ENCODE results near the gene TMPRSS5. TPM values are rescaled to one million over a fixed set of nuclear protein-coding genes. Genes with fewer than 3 reads are reported as not detected.

TMPRSS5 gene
- total and polyA plus RNA-seq, 2 of the 13 experiments (the other 11 are each of a cell fraction or from before 2014, with no cell fraction given): 0.40 to 0.96 TPM

DNA sequence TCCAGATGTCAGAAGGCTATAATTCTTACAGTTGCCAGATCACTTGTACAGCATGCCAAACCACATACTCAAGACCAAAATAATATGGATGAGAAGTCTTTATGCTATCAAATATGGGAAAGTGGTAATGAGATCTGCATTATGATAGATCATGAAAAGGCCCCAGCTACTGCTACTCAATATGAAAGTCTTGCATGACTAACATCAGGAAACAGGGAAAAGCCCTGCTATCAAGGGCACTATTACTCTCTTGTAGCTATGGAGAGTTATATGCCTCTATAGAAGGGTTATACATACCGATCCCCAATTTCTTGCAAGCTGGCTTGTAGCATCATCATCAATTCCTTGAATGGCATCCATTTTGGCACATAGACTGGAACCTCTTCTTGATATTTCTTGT is 30.2 kb upstream of the TMPRSS5 start:
- in situ Hi-C loops (cut with HindIII; ENCODE audit: extremely low pct_ligation_motif_present, low pct_unique_long_range_greater_than_20kb) (loop anchor here (25.0 kb wide), 1 partner anchor 199 kb away; no protein-coding TSS in a partner anchor), intact Hi-C loops (cut with micrococcal nuclease; ENCODE audit: unreplicated experiment) (no loop called here)
- ChIA-PET CTCF (ENCODE audit: low intra/inter-chr PET ratio, low total read pairs) (no interaction called here), POLR2A (no interaction called here)
- 100% methylated on average over 1 of the region's 1 CpG for WGBS (ENCODE audit: low lambda C conversion rate)
- ATAC-seq (no peak), DNase-seq (ENCODE audit: low spot score) (no peak), FAIRE-seq (no peak)
- H3K27ac ChIP-seq (ENCODE audit: extremely low read length, insufficient read depth, low read length): no peak overlapping the region
- BruUV-seq (replicated peaks): no TSS peak
- H3K27me3 ChIP-seq (ENCODE audit: control insufficient read depth in 1 of 2, insufficient read depth in 2 of 2, low read length in 2 of 2): no peaks in the 10 kb centered on the region
- no peaks in the 10 kb centered on the region for H3K79me2 ChIP-seq (ENCODE audit: insufficient read depth, low read length)
- no peak overlapping the region for H3K4me3 ChIP-seq (replicated peaks in 1 of 3; ENCODE audit: insufficient read depth in 1 of 3, low read depth in 2 of 3, low read length in 3 of 3)
- H3K9ac ChIP-seq (ENCODE audit: insufficient read depth, low read depth, low read length): no peak overlapping the region
- no peak for TF ChIP-seq ZFP90 (CRISPR knock-in tag; IDR thresholded peaks at IDR 0.05; ENCODE audit: borderline replicate concordance)
- H3K4me1 ChIP-seq (ENCODE audit: insufficient read depth, low read length): no peaks in the 10 kb centered on the region
- no peak overlapping the region for H2AFZ ChIP-seq (ENCODE audit: low read length)
- no peaks in the 10 kb centered on the region for H4K20me1 ChIP-seq (ENCODE audit: insufficient read depth, low read length)
- peaks cover 13 to 68% of the 10 kb centered on the region in 2 experiments for H3K36me3 ChIP-seq (replicated peaks in 1 of 2; ENCODE audit: control insufficient read depth in 1 of 2, insufficient read depth in 2 of 2, low read length in 2 of 2)
- no peak overlapping the region for H3K4me2 ChIP-seq (ENCODE audit: low read depth, low read length)
- H3K9me3 ChIP-seq (ENCODE audit: low read length): no peaks in the 10 kb centered on the region

DNA sequence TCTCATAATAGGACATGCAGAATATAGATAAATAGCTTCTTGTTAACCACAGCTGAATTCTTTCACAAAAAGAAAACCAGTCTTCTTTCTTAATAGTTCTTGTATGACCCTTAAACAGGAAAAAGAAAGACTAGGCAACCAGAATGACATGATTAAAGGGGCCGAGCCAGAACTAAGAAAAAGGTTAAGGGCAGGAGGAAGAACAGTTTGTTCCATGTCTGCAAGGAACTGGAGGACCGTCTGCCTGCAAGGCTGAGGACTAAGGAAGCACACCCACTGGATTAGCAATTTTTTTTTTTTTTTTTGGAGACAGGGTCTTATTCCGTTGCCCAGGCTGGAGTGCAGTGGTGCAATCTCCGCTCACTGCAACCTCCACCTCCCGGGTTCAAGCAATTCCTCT is 26.0 kb upstream of the TMPRSS5 start:
- no peak for ATAC-seq
- intact Hi-C loops (cut with micrococcal nuclease; ENCODE audit: unreplicated experiment): loop anchor here (5.0 kb wide), 1 partner anchor 295 kb away; no protein-coding TSS in a partner anchor
- in situ Hi-C loops (cut with HindIII; ENCODE audit: extremely low pct_ligation_motif_present, low pct_unique_long_range_greater_than_20kb): loop anchor here (5.0 to 25.0 kb wide), 2 partner anchors 195 to 425 kb away; no protein-coding TSS in a partner anchor
- Histone ChIP-seq H3K27me3 (ENCODE audit: control insufficient read depth in 1 of 2, insufficient read depth in 2 of 2, low read length in 2 of 2) (no peaks in the 10 kb centered on the region), H3K27ac (ENCODE audit: extremely low read length, insufficient read depth, low read length) (no peak overlapping the region), H3K79me2 (ENCODE audit: insufficient read depth, low read length) (no peaks in the 10 kb centered on the region), H3K9me3 (ENCODE audit: low read length) (no peaks in the 10 kb centered on the region), H3K9ac (ENCODE audit: insufficient read depth, low read depth, low read length) (no peak overlapping the region), H3K4me2 (ENCODE audit: low read depth, low read length) (no peak overlapping the region), H3K4me3 (replicated peaks in 1 of 3; ENCODE audit: insufficient read depth in 1 of 3, low read depth in 2 of 3, low read length in 3 of 3) (no peak overlapping the region), H2AFZ (ENCODE audit: low read length) (no peak overlapping the region), H4K20me1 (ENCODE audit: insufficient read depth, low read length) (no peaks in the 10 kb centered on the region), H3K36me3 (replicated peaks in 1 of 2; ENCODE audit: control insufficient read depth in 1 of 2, insufficient read depth in 2 of 2, low read length in 2 of 2) (peaks cover 3 to 30% of the 10 kb centered on the region in 2 experiments; a peak in 3 of 5 replicates), H3K4me1 (ENCODE audit: insufficient read depth, low read length) (no peaks in the 10 kb centered on the region)
- ChIA-PET POLR2A (no interaction called here), CTCF (ENCODE audit: low intra/inter-chr PET ratio, low total read pairs) (no interaction called here)
- 97% methylated on average over 5 of the region's 5 CpGs for WGBS (ENCODE audit: low lambda C conversion rate)
- no TSS peak for BruUV-seq (replicated peaks)
- no peak for FAIRE-seq
- DNase-seq (ENCODE audit: low spot score): no peak
- TF ChIP-seq NR1H2 (CRISPR knock-in tag; IDR thresholded peaks at IDR 0.05; ENCODE audit: borderline replicate concordance, low read depth) (no peak), HMG20A (CRISPR knock-in tag; IDR thresholded peaks at IDR 0.05; ENCODE audit: borderline replicate concordance) (no peak), SOX13 (IDR thresholded peaks at IDR 0.05) (no peak), SOX13 (CRISPR knock-in tag; conservative IDR thresholded peaks at IDR 0.05 in 1 of 2, IDR thresholded peaks at IDR 0.05 in 1 of 2) (no peak), SRY (CRISPR knock-in tag; IDR thresholded peaks at IDR 0.05) (no peak), ZNF660 (CRISPR knock-in tag; IDR thresholded peaks at IDR 0.05; ENCODE audit: borderline replicate concordance, low read depth) (no peak), FOSL1 (CRISPR knock-in tag; IDR thresholded peaks at IDR 0.05; ENCODE audit: borderline replicate concordance) (no peak), NFATC3 (CRISPR knock-in tag; IDR thresholded peaks at IDR 0.05) (no peak), BRCA1 (CRISPR knock-in tag; IDR thresholded peaks at IDR 0.05) (no peak), ZNF224 (CRISPR knock-in tag; IDR thresholded peaks at IDR 0.05) (no peak), GABPA (IDR thresholded peaks at IDR 0.05; ENCODE audit: low read depth, low read length) (no peak), GABPA (CRISPR knock-in tag; IDR thresholded peaks at IDR 0.05; ENCODE audit: low read depth) (no peak)
- TF ChIP-seq, protein P1, sequence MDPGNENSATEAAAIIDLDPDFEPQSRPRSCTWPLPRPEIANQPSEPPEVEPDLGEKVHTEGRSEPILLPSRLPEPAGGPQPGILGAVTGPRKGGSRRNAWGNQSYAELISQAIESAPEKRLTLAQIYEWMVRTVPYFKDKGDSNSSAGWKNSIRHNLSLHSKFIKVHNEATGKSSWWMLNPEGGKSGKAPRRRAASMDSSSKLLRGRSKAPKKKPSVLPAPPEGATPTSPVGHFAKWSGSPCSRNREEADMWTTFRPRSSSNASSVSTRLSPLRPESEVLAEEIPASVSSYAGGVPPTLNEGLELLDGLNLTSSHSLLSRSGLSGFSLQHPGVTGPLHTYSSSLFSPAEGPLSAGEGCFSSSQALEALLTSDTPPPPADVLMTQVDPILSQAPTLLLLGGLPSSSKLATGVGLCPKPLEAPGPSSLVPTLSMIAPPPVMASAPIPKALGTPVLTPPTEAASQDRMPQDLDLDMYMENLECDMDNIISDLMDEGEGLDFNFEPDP (CRISPR knock-in tag; conservative IDR thresholded peaks at IDR 0.05): no peak
- TF ChIP-seq, protein P2, sequence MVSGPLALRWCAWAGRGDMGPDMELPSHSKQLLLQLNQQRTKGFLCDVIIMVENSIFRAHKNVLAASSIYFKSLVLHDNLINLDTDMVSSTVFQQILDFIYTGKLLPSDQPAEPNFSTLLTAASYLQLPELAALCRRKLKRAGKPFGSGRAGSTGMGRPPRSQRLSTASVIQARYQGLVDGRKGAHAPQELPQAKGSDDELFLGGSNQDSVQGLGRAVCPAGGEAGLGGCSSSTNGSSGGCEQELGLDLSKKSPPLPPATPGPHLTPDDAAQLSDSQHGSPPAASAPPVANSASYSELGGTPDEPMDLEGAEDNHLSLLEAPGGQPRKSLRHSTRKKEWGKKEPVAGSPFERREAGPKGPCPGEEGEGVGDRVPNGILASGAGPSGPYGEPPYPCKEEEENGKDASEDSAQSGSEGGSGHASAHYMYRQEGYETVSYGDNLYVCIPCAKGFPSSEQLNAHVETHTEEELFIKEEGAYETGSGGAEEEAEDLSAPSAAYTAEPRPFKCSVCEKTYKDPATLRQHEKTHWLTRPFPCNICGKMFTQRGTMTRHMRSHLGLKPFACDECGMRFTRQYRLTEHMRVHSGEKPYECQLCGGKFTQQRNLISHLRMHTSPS (CRISPR knock-in tag; IDR thresholded peaks at IDR 0.05; ENCODE audit: low read depth): no peak
